DMS153 treated with DMSO at 0.1 percent for 48 hours (cell line): ENCODE results near the gene UBE2K.
A peak's percentile ranks its signal among the peaks of the same experiment; 100 is the strongest.
"Not testable (repeated sequence)": the region's sequence is repeated elsewhere in the genome, so short reads cannot be mapped to it uniquely, and the experiment has no call there.

Source experiments
- DNase-seq: peaks from one replicate; lab custom pipeline; 2025; ENCODE audit not compliant: unreplicated experiment; lab: John Stamatoyannopoulos, UW

Gene UBE2K

GRCh38 chr4:39697740-39698423 lies at the start of gene UBE2K:
UBE2K (plus strand) TSS chr4:39698136; CDS start chr4:39698328, 192 bp downstream.
- DNase-seq: peak; percentile 14

GRCh38 chr4:39648213-39648612 lies 49.7 kb upstream of the UBE2K start:
- DNase-seq: no peak

- DNase-seq: no peak
Observed at GRCh38 chr4:39648827-39649558, 48.9 kb upstream of the UBE2K start.

GRCh38 chr4:39649639-39650265 lies 48.2 kb upstream of the UBE2K start:
- DNase-seq: no peak

GRCh38 chr4:39651586-39651985 lies 46.4 kb upstream of the UBE2K start:
- DNase-seq: not testable (repeated sequence)

- no peak for DNase-seq
Observed at GRCh38 chr4:39655211-39655610, 42.7 kb upstream of the UBE2K start.

- DNase-seq: no peak
Observed at GRCh38 chr4:39655876-39656275, 42.1 kb upstream of the UBE2K start.

- not testable (repeated sequence) for DNase-seq
Observed at GRCh38 chr4:39656638-39657037, 41.3 kb upstream of the UBE2K start.

- no peak for DNase-seq
Observed at GRCh38 chr4:39657465-39657864, 40.5 kb upstream of the UBE2K start.

- DNase-seq: no peak
Observed at GRCh38 chr4:39658756-39659155, 39.2 kb upstream of the UBE2K start.

GRCh38 chr4:39660045-39660444 lies 37.9 kb upstream of the UBE2K start:
- no peak for DNase-seq

- no peak for DNase-seq
Observed at GRCh38 chr4:39660757-39661156, 37.2 kb upstream of the UBE2K start.

- no peak for DNase-seq
Observed at GRCh38 chr4:39662683-39663082, 35.3 kb upstream of the UBE2K start.

GRCh38 chr4:39664828-39665731 lies 32.9 kb upstream of the UBE2K start:
- DNase-seq: no peak

GRCh38 chr4:39667706-39668105 lies 30.2 kb upstream of the UBE2K start:
- no peak for DNase-seq

GRCh38 chr4:39668887-39669286 lies 29.0 kb upstream of the UBE2K start:
- no peak for DNase-seq

- DNase-seq: not testable (repeated sequence)
Observed at GRCh38 chr4:39670296-39670695, 27.6 kb upstream of the UBE2K start.

- not testable (repeated sequence) for DNase-seq
Observed at GRCh38 chr4:39675681-39676080, 22.3 kb upstream of the UBE2K start.

GRCh38 chr4:39681003-39681402 lies 16.9 kb upstream of the UBE2K start:
- not testable (repeated sequence) for DNase-seq

- no peak for DNase-seq
Observed at GRCh38 chr4:39682138-39682537, 15.8 kb upstream of the UBE2K start.

GRCh38 chr4:39685990-39686389 lies 11.9 kb upstream of the UBE2K start:
- DNase-seq: no peak
